Heart left ventricle (tissue), 13 donors: Measurements from ENCODE around the gene RNPEPL1.

Experiments
- CTCF ChIP-seq, 12 donors: fragments of 200-600 bp; sonication (generic) in 4 of 12; IDR thresholded peaks; one replicate each; pipeline versions ENCODE4 v1.5.0 to v1.8.0; 2018 to 2022; ENCODE audit warnings: antibody characterized with exemption in 12 of 12, mild to moderate bottlenecking in 5 of 12
- POLR2A ChIP-seq, 2 donors: fragments of 450-650 bp; IDR thresholded peaks; one replicate each; pipeline ENCODE4 v1.6.1; 2017; ENCODE audit warnings: antibody characterized with exemption in 2 of 2, mild to moderate bottlenecking in 2 of 2, moderate library complexity in 2 of 2
- donor health status: ischemic (EF 13 %, LVEDD 7.1; RV severe dilation, severe dysfunction).
- donor health status: DM: no; HTN: yes; CAD: no.
- donor health status: DM: no; HTN: no; CAD: no.
- donor health status: ischemic (EF 25% LVEDD 6.9; RV normal size, moderate dysfunction).
- donor health status: ischemic (EF 25% LVEDD 5.7; RV mildly dilated, moderate dysfunction).
- donor health status: ischemic (EF 35%, LVEDD 5.7; RV mildly dilated, moderate dysfunction).
- donor health status: nonischemic (EF 11% LVEDD 7.7; RV severe dilation, severe dysfunction).
- donor health status: DM: yes; HTN: yes; CAD: no.
- donor health status: PGD.
- donor health status: ischemic (EF 29% LVEDD 5.4; RV normal size, mild dysfunction).
- donor health status: nonischemic (EF 23%, LVEDD 6.1; RV moderate dilation, normal function).

- TF ChIP-seq CTCF (IDR thresholded peaks at IDR 0.05), result no peak
- TF ChIP-seq POLR2A (IDR thresholded peaks at IDR 0.05), result no peak
Measured at GRCh38 chr2:240532031-240532775, 36.1 kb upstream of the RNPEPL1 start.
